Fibroblast of lung (primary cell): ENCODE results near the gene THRAP3. TPM values are rescaled to one million over a fixed set of nuclear protein-coding genes. Genes with fewer than 3 reads are reported as not detected.
"Not testable (repeated sequence)": the region's sequence is repeated elsewhere in the genome, so short reads cannot be mapped to it uniquely, and the experiment has no call there.

ENCODE experiments used
- DNase-seq, 2 donors: peaks; one replicate each; pipeline versions ENCODE4 v3.0.0 to v3.0.0-alpha.2; 2010; ENCODE audit warnings: low read depth in 2 of 2
- H2AFZ ChIP-seq: 2 replicates; pipeline ENCODE4 v1.5.1; 2012; ENCODE audit warnings: low read length, control low read depth, inconsistent platforms
- H3K27ac ChIP-seq: 2 replicates; pipeline ENCODE4 v1.5.1; 2011; ENCODE audit warnings: low read length, control low read depth; ENCODE audit not compliant: insufficient read depth
- H3K27me3 ChIP-seq: 2 replicates; pipeline ENCODE4 v1.5.1; 2011; ENCODE audit warnings: mild to moderate bottlenecking, low read length; ENCODE audit not compliant: control insufficient read depth, insufficient read depth
- H3K36me3 ChIP-seq: 2 replicates; pipeline ENCODE4 v1.5.1; 2011; ENCODE audit warnings: low read length; ENCODE audit not compliant: control insufficient read depth, insufficient read depth
- H3K4me1 ChIP-seq: 2 replicates; pipeline ENCODE4 v1.5.1; 2011; ENCODE audit warnings: low read length; ENCODE audit not compliant: control insufficient read depth, insufficient read depth; ENCODE audit errors: extremely low read depth
- H3K4me2 ChIP-seq: 2 replicates; pipeline ENCODE4 v1.5.1; 2011; ENCODE audit warnings: low read length, control low read depth; ENCODE audit not compliant: insufficient read depth; ENCODE audit errors: extremely low read depth
- H3K4me3 ChIP-seq, 4 experiments: fragments of 200-600 bp in 1 of 4; sonication (generic) in 1 of 4; replicated peaks in 1 of 4; 2 replicates each; pipeline ENCODE4 v1.5.1; 2011 to 2016; ENCODE audit warnings: low read length in 4 of 4, low read depth in 3 of 4, mild to moderate bottlenecking in 3 of 4, control low read depth in 2 of 4, inconsistent platforms in 1 of 4, mixed read lengths in 1 of 4; ENCODE audit not compliant: insufficient read depth in 1 of 4; ENCODE audit errors: control extremely low read depth in 1 of 4
- H3K79me2 ChIP-seq: 2 replicates; pipeline ENCODE4 v1.5.1; 2012; ENCODE audit warnings: mild to moderate bottlenecking, low read length, inconsistent platforms; ENCODE audit not compliant: control insufficient read depth, insufficient read depth
- H3K9ac ChIP-seq: 2 replicates; pipeline ENCODE4 v1.5.1; 2011; ENCODE audit warnings: mild to moderate bottlenecking, low read length, control low read depth; ENCODE audit not compliant: insufficient read depth
- H3K9me3 ChIP-seq: 2 replicates; pipeline ENCODE4 v1.5.1; 2012; ENCODE audit warnings: low read depth, low read length; ENCODE audit not compliant: control insufficient read depth, insufficient read depth
- H4K20me1 ChIP-seq: 2 replicates; pipeline ENCODE4 v1.5.1; 2011; ENCODE audit warnings: low read length; ENCODE audit not compliant: control insufficient read depth, insufficient read depth; ENCODE audit errors: extremely low read depth
- EZH2 ChIP-seq: IDR thresholded peaks from 2 replicates; pipeline ENCODE4 v1.5.1; 2012; ENCODE audit warnings: low read length, control low read depth, mild to moderate bottlenecking; ENCODE audit errors: missing control alignments
- polyA plus RNA-seq, 2 donors: library from polyadenylated mRNA; depleted of rRNA in 1 of 2; stranded (reverse) in 1 of 2; unstranded in 1 of 2; fragments of >200 nt; gene quantifications; 2 replicates each; pipeline ENCODE4 v1.2.1, GENCODE V29; 2011 to 2012; ENCODE audit warnings: missing spikeins in 1 of 2
- total RNA-seq: library from RNA; depleted of rRNA; stranded (reverse); fragments of >200 nt; gene quantifications from 2 replicates; pipeline ENCODE4 v1.2.1, GENCODE V29; 2014
- TF ChIP-seq, protein P1 (sequence below), 2 donors: IDR thresholded peaks in 1 of 2; conservative IDR thresholded peaks in 1 of 2; 1 replicate in 1 of 2; 2 replicates in 1 of 2; pipeline ENCODE4 v1.5.1; 2011 to 2012; ENCODE audit warnings: low read length in 2 of 2, control low read depth in 1 of 2, inconsistent platforms in 1 of 2, low read depth in 1 of 2, mild to moderate bottlenecking in 1 of 2

The THRAP3 gene
- total and polyA plus RNA-seq, 2 donors (not counting 1 experiment from before 2014, with no cell fraction given): 92.5 to 97.5 TPM

DNA sequence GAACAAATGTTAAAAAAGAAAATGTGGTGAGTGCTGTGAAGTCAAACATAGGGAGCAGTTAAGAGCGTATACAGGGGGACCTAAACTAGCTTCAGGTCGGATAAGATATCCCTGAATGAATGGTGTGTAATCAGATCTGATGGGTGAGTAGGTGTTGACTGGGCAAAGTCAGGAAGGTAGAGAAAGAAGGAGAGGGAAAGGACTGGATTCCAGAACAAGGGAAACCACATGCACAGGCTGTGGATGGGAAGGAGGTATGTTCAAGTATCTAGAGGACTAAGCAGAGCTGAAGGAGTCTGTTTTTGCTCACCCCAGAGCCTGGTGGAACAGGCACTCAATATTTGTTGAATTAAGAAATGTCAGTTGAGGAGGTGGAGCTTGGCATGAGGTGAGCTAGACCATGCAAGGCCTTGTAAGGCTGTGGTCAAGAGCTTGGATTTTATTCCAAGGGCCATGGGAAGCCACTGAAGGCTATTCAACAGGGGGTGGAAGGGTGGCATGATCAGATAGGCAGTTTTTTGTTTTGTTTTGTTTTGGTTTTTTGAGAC, 40.9 kb upstream of the THRAP3 start:
- DNase-seq: peak; percentile 41 to 43
- Histone ChIP-seq H3K4me1 (peaks cover under 1% of the 10 kb centered on the region), H3K27ac (no peak overlapping the region), H3K36me3 (peaks cover 19% of the 10 kb centered on the region), H3K4me3 (no peak overlapping the region), H4K20me1 (no peaks in the 10 kb centered on the region), H3K27me3 (no peaks in the 10 kb centered on the region), H2AFZ (no peak overlapping the region), H3K9ac (no peak overlapping the region), H3K9me3 (no peaks in the 10 kb centered on the region), H3K79me2 (no peaks in the 10 kb centered on the region), H3K4me2 (no peak overlapping the region)
- TF ChIP-seq EZH2: no peak
- TF ChIP-seq, protein P1, sequence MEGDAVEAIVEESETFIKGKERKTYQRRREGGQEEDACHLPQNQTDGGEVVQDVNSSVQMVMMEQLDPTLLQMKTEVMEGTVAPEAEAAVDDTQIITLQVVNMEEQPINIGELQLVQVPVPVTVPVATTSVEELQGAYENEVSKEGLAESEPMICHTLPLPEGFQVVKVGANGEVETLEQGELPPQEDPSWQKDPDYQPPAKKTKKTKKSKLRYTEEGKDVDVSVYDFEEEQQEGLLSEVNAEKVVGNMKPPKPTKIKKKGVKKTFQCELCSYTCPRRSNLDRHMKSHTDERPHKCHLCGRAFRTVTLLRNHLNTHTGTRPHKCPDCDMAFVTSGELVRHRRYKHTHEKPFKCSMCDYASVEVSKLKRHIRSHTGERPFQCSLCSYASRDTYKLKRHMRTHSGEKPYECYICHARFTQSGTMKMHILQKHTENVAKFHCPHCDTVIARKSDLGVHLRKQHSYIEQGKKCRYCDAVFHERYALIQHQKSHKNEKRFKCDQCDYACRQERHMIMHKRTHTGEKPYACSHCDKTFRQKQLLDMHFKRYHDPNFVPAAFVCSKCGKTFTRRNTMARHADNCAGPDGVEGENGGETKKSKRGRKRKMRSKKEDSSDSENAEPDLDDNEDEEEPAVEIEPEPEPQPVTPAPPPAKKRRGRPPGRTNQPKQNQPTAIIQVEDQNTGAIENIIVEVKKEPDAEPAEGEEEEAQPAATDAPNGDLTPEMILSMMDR (conservative IDR thresholded peaks at IDR 0.05 in 1 of 2, IDR thresholded peaks at IDR 0.05 in 1 of 2; ENCODE audit: low read depth in 1 of 2, low read length in 2 of 2): no peak

DNA sequence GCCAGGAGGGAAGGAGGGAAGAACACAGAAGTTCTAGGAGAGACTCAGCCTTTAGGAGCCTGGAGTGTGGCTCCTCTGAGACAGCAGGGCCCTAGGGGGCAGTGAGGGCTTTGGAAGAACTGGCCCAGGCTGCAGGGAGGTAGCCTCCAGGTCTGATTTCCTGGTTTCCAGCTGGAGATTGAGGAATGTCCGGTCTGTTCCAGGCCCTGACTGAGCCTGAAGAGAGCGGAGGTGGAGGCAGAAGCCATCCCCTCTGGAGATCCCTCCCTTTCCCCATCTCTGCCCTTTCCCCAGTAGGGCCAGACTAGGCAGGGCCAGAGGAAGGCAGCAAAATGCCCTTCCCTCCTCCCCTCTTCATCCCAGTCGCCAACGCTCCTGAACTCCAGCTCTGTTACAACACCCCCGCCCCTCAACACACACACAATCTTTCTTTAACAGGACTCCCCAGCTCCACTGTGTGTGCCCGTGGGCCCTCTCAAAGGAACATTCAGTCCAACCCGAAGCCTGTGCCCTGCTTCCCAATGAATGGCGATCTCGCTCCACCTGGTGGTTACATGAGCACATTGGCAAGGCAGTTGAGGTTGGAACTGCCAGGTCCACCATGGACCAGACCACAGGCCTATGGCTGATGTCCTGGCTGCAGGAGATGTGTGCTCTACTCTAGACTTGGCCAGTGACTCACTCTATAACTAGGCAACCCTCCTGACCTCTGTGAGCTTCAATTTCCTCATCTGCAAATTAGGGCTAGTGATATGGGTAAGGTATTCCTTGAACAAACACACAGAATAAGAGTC, 36.2 kb upstream of the THRAP3 start:
- H3K36me3 ChIP-seq: peaks cover 1% of the 10 kb centered on the region
- H3K27me3 ChIP-seq: no peaks in the 10 kb centered on the region
- H3K4me3 ChIP-seq: no peak overlapping the region
- no peaks in the 10 kb centered on the region for H4K20me1 ChIP-seq
- H3K9me3 ChIP-seq: no peaks in the 10 kb centered on the region
- H3K9ac ChIP-seq: peak overlapping the region; percentile 17
- peaks cover 2% of the 10 kb centered on the region for H3K4me1 ChIP-seq
- H2AFZ ChIP-seq: peak overlapping the region; percentile 75
- H3K79me2 ChIP-seq: no peaks in the 10 kb centered on the region
- H3K27ac ChIP-seq: peak overlapping the region; percentile 71
- TF ChIP-seq EZH2: no peak
- TF ChIP-seq, protein P1 (conservative IDR thresholded peaks at IDR 0.05 in 1 of 2, IDR thresholded peaks at IDR 0.05 in 1 of 2; ENCODE audit: low read depth in 1 of 2, low read length in 2 of 2): peak; percentile 91 to 92
- H3K4me2 ChIP-seq: peak overlapping the region; percentile 46
- DNase-seq: peak; percentile 87 to 90

DNA sequence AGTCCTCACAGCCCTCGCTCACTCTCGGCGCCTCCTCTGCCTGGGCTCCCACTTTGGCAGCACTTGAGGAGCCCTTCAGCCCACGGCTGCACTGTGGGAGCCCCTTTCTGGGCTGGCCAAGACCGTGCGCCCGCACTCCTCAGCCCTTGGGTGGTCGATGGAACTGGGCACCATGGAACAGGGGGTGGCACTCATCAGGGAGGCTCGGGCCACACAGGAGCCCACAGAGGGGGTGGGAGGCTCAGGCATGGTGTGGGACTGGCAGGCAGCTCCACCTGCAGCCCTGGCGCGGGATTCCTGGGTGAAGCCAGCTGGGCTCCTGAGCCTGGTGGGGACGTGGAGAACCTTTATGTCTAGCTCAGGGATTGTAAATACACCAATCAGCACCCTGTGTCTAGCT, 27.4 kb upstream of the THRAP3 start:
- not testable (repeated sequence) for H3K27me3 ChIP-seq, H3K9ac ChIP-seq, H3K4me2 ChIP-seq, H3K4me3 ChIP-seq, DNase-seq, H3K4me1 ChIP-seq, H4K20me1 ChIP-seq, H3K79me2 ChIP-seq, H3K9me3 ChIP-seq, H3K27ac ChIP-seq, H3K36me3 ChIP-seq, H2AFZ ChIP-seq
